ENCODE measurements around the gene KCNMA1. TPM values are rescaled to one million over a fixed set of nuclear protein-coding genes. Genes with fewer than 3 reads are reported as not detected.

The KCNMA1 gene
- total RNA-seq, 2 donors from 2014 or later, result 29.1 to 37.9 TPM

DNA sequence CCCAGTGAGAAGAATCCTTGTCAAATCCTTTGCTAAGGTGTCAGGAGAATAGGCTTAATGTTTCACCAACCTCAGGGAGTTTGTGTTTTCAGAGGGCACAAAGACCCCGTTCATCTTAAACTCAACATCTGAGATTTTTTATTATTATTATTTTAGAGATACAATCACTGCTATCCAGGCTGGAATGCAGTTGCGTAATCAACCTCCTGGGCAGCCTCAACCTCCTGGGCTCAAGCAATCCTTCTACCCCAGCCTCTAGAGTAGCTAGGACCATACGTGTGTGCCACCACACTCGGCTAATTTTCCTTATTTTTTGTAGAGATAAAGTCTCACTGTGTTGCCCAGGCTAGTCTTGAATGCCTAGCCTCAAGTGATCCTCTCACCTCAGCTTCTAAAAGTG is 599.2 kb downstream of the KCNMA1 start:
- no peak for DNase-seq (ENCODE audit: low spot score)
- Histone ChIP-seq H3K4me3 (no peak overlapping the region), H3K4me1 (replicated peaks) (no peaks in the 10 kb centered on the region), H3K9me3 (no peaks in the 10 kb centered on the region), H3K36me3 (no peaks in the 10 kb centered on the region), H3K27me3 (replicated peaks; ENCODE audit: insufficient read depth) (no peaks in the 10 kb centered on the region), H3K27ac (no peak overlapping the region)
- 85% methylated on average over 4 of the region's 4 CpGs for WGBS
- intact Hi-C loops (cut with DNase I), result no loop called here
- TF ChIP-seq, protein P1, sequence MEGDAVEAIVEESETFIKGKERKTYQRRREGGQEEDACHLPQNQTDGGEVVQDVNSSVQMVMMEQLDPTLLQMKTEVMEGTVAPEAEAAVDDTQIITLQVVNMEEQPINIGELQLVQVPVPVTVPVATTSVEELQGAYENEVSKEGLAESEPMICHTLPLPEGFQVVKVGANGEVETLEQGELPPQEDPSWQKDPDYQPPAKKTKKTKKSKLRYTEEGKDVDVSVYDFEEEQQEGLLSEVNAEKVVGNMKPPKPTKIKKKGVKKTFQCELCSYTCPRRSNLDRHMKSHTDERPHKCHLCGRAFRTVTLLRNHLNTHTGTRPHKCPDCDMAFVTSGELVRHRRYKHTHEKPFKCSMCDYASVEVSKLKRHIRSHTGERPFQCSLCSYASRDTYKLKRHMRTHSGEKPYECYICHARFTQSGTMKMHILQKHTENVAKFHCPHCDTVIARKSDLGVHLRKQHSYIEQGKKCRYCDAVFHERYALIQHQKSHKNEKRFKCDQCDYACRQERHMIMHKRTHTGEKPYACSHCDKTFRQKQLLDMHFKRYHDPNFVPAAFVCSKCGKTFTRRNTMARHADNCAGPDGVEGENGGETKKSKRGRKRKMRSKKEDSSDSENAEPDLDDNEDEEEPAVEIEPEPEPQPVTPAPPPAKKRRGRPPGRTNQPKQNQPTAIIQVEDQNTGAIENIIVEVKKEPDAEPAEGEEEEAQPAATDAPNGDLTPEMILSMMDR (IDR thresholded peaks at IDR 0.05), result no peak

DNA sequence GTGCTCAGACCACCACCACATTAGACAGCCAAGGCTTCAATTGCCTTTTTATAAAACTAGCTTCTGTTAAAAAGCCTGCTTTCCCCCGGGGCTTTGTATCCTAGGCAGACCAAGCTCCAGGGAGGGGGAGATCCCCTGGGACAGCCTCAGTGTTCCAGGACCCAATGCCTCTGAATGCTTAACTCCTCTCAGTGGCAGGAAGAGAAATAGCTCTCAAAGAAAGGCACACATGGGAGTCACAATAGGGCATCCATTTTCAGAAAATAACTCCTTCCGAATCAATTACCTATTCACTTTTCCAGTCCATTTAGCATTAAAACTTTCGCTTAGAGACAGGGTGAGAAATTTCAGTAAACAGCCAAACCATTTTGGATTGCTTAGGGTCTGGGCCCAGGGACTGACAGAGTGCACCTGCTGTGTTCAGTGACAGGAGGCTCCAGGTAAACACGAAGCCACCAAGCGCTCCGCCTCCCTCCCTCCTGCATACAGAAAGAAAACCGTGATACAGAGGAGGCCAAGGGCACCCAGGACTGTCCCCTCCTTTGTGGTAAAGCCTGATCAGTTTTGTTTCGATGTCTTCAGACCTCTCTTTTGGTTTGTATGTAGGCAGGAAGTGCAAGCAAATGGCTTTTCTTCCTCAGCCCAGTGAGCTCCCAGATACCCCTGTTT is 599.7 kb downstream of the KCNMA1 start:
- Histone ChIP-seq H3K4me3 (no peak overlapping the region), H3K27ac (no peak overlapping the region), H3K36me3 (no peaks in the 10 kb centered on the region), H3K27me3 (replicated peaks; ENCODE audit: insufficient read depth) (no peaks in the 10 kb centered on the region), H3K9me3 (no peaks in the 10 kb centered on the region), H3K4me1 (replicated peaks) (no peaks in the 10 kb centered on the region)
- TF ChIP-seq, protein P1 (IDR thresholded peaks at IDR 0.05), result no peak
- no peak for TF ChIP-seq POLR2AphosphoS5 (IDR thresholded peaks at IDR 0.05)
- TF ChIP-seq POLR2A (IDR thresholded peaks at IDR 0.05), result no peak
- 76% methylated on average over 8 of the region's 8 CpGs for WGBS
- intact Hi-C loops (cut with DNase I), result no loop called here
- no peak for DNase-seq (ENCODE audit: low spot score)

DNA sequence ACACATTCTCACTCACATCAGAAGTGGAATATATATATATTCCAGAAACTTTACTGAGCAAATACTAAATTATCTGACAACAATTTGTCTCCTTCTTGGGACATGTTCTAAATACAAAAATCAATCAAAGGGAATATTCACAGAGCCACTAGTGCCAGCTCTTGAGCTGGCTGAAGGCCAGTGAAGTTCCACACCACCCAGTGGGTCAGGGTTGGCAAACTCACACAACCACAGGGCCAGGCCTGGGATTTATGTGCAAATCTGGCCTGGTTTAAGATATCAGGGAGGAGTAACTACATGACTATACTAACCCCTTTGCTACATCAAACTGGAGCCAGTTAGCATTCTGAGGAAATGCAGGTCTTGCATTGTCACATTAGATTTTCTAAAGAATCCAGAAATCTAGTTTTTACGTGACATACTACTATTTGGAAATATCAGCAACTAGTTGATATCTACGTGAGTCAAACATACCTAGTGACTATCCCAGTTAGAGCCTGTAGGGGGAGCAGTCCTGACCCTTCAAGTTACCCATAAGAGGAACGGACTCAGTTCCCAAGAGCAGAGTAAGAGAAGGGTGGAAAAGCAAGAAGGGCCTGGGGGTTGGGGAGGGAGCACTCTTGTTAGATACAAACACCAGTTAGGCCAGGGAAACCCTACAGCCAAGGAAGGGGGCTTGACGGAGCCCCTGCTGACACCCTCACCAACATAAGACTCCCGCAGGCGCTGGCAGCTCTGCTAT is 600.4 kb downstream of the KCNMA1 start:
- H3K27ac ChIP-seq, result no peak overlapping the region
- no peaks in the 10 kb centered on the region for H3K4me1 ChIP-seq (replicated peaks)
- no peak overlapping the region for H3K4me3 ChIP-seq
- intact Hi-C loops (cut with DNase I), result no loop called here
- H3K36me3 ChIP-seq, result no peaks in the 10 kb centered on the region
- DNase-seq (ENCODE audit: low spot score), result no peak
- H3K9me3 ChIP-seq, result no peaks in the 10 kb centered on the region
- H3K27me3 ChIP-seq (replicated peaks; ENCODE audit: insufficient read depth), result no peaks in the 10 kb centered on the region
- TF ChIP-seq POLR2A (IDR thresholded peaks at IDR 0.05), result no peak
- TF ChIP-seq, protein P1 (IDR thresholded peaks at IDR 0.05), result peak in 1 of 4 experiments; percentile 10
- WGBS, result 83% methylated on average over 6 of the region's 6 CpGs

DNA sequence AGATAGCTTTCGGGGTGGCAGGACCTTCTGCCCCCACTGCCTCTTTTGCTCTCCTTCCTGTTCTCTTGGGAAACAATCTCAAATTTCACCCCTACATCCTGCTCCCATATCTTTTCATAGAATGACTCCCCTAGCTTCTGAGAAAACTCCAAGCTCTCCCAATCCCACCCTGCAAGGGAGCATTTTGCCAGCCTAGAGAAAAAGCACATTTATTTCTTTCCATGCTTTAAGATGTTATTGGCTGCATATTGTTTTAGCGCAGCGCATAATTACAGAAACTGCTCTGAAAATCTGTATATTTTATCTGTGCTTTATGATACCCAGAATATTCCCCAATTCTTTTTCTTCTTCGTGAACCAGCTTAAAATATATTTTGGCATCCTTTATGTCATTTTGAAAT is 601.3 kb downstream of the KCNMA1 start:
- no peaks in the 10 kb centered on the region for H3K36me3 ChIP-seq
- H3K27ac ChIP-seq, result no peak overlapping the region
- no peak overlapping the region for H3K4me3 ChIP-seq
- H3K4me1 ChIP-seq (replicated peaks), result no peaks in the 10 kb centered on the region
- H3K9me3 ChIP-seq, result no peaks in the 10 kb centered on the region
- WGBS, result 93% methylated on average over 4 of the region's 4 CpGs
- intact Hi-C loops (cut with DNase I), result no loop called here
- TF ChIP-seq POLR2A (IDR thresholded peaks at IDR 0.05) (no peak), POLR2AphosphoS5 (IDR thresholded peaks at IDR 0.05) (no peak)
- TF ChIP-seq, protein P1 (IDR thresholded peaks at IDR 0.05), result no peak
- H3K27me3 ChIP-seq (replicated peaks; ENCODE audit: insufficient read depth), result no peaks in the 10 kb centered on the region
- DNase-seq (ENCODE audit: low spot score), result no peak

DNA sequence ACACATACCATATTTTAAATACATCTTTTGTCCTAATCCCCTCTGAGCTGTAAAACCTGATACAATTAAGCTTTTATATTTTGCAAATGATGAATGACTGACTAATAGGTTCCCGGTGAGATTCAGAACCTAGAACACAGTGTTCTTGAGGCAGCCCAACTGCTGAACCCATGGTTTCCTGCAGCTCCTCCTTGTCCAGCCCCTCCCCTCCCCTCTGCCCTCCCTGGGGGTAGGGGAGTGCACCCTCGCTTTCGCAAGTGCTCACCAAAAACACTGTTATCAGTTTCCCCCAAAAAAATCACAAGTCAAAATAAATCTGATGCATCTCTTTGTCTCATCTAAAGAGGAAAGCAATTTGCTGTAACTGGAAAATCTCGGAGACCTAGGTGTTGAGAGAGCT is 602.8 kb downstream of the KCNMA1 start:
- H3K4me3 ChIP-seq, result no peak overlapping the region
- TF ChIP-seq, protein P1 (IDR thresholded peaks at IDR 0.05), result no peak
- TF ChIP-seq POLR2A (IDR thresholded peaks at IDR 0.05), result no peak
- TF ChIP-seq POLR2AphosphoS5 (IDR thresholded peaks at IDR 0.05), result no peak
- no peaks in the 10 kb centered on the region for H3K9me3 ChIP-seq
- intact Hi-C loops (cut with DNase I), result no loop called here
- no peak overlapping the region for H3K27ac ChIP-seq
- WGBS, result 69% methylated on average over 4 of the region's 4 CpGs
- no peaks in the 10 kb centered on the region for H3K4me1 ChIP-seq (replicated peaks)
- DNase-seq (ENCODE audit: low spot score), result no peak
- no peaks in the 10 kb centered on the region for H3K27me3 ChIP-seq (replicated peaks; ENCODE audit: insufficient read depth)
- no peaks in the 10 kb centered on the region for H3K36me3 ChIP-seq
